Liver (tissue), 9 donors: ENCODE data around the gene CTXN2. TPM values are rescaled to one million over a fixed set of nuclear protein-coding genes. Genes with fewer than 3 reads are reported as not detected.

ENCODE experiments used
- DNase-seq: peaks from one replicate; pipeline ENCODE4 v3.0.0-alpha.2; 2017; ENCODE audit warnings: low spot score
- H3K27ac ChIP-seq, 2 donors: one replicate each; pipeline ENCODE4 v1.7.0; 2013; ENCODE audit warnings: inconsistent platforms in 2 of 2, low read length in 2 of 2, control low read depth in 1 of 2, low read depth in 1 of 2, mild to moderate bottlenecking in 1 of 2
- H3K27me3 ChIP-seq, 4 donors: one replicate each; pipeline versions ENCODE4 v1.6.1 to v1.7.0; 2013; ENCODE audit warnings: low read length in 3 of 4, inconsistent platforms in 1 of 4, mild to moderate bottlenecking in 1 of 4, moderate library complexity in 1 of 4; ENCODE audit not compliant: control insufficient read depth in 4 of 4, insufficient read depth in 4 of 4
- H3K36me3 ChIP-seq, 4 donors: one replicate each; pipeline versions ENCODE4 v1.6.1 to v1.7.0; 2013; ENCODE audit warnings: low read length in 3 of 4, mild to moderate bottlenecking in 3 of 4, low read depth in 1 of 4, moderate library complexity in 1 of 4; ENCODE audit not compliant: control insufficient read depth in 4 of 4, insufficient read depth in 3 of 4
- H3K4me1 ChIP-seq, 4 donors: one replicate each; pipeline versions ENCODE4 v1.6.1 to v1.7.0; 2013; ENCODE audit warnings: low read length in 3 of 4, mild to moderate bottlenecking in 3 of 4, moderate library complexity in 1 of 4; ENCODE audit not compliant: control insufficient read depth in 4 of 4, insufficient read depth in 4 of 4
- H3K4me3 ChIP-seq, 3 donors: one replicate each; pipeline versions ENCODE4 v1.6.1 to v1.7.0; 2013; ENCODE audit warnings: low read length in 3 of 3, control low read depth in 1 of 3, low read depth in 1 of 3, mild to moderate bottlenecking in 1 of 3
- H3K9ac ChIP-seq, 2 donors: one replicate each; pipeline ENCODE4 v1.7.0; 2013; ENCODE audit warnings: low read length in 2 of 2, mild to moderate bottlenecking in 2 of 2, moderate library complexity in 2 of 2, control low read depth in 1 of 2, low read depth in 1 of 2
- H3K9me3 ChIP-seq, 4 donors: one replicate each; pipeline versions ENCODE4 v1.6.1 to v1.7.0; 2013; ENCODE audit warnings: low read length in 3 of 4; ENCODE audit not compliant: control insufficient read depth in 4 of 4
- ATF3 ChIP-seq: IDR thresholded peaks from 2 replicates; pipeline ENCODE4 v1.6.1; 2016; ENCODE audit warnings: antibody characterized with exemption
- CTCF ChIP-seq: fragments of 150-350 bp; IDR thresholded peaks from 2 replicates; pipeline ENCODE4 v1.5.1; 2017; ENCODE audit warnings: improper control_type of control experiment, low read depth, low read length; ENCODE audit not compliant: missing input control
- EGR1 ChIP-seq, 2 donors: IDR thresholded peaks; 2 replicates each; pipeline ENCODE4 v1.6.1; 2016 to 2018; ENCODE audit warnings: antibody characterized with exemption in 2 of 2, low read depth in 2 of 2
- FOXA1 ChIP-seq: IDR thresholded peaks from 2 replicates; pipeline ENCODE4 v1.6.1; 2016; ENCODE audit warnings: antibody characterized with exemption
- FOXA2 ChIP-seq: IDR thresholded peaks from 2 replicates; pipeline ENCODE4 v1.6.1; 2016; ENCODE audit warnings: antibody characterized with exemption
- GABPA ChIP-seq, 2 donors: IDR thresholded peaks in 1 of 2; conservative IDR thresholded peaks in 1 of 2; 2 replicates each; pipeline ENCODE4 v1.6.1; 2016; ENCODE audit warnings: antibody characterized with exemption in 2 of 2, mild to moderate bottlenecking in 1 of 2, moderate library complexity in 1 of 2
- HNF4A ChIP-seq, 2 donors: conservative IDR thresholded peaks; 2 replicates each; pipeline ENCODE4 v1.6.1; 2016; ENCODE audit warnings: antibody characterized with exemption in 2 of 2, mild to moderate bottlenecking in 2 of 2
- HNF4G ChIP-seq: IDR thresholded peaks from 2 replicates; pipeline ENCODE4 v1.6.1; 2016; ENCODE audit warnings: antibody characterized with exemption
- JUND ChIP-seq, 2 donors: IDR thresholded peaks; 2 replicates each; pipeline ENCODE4 v1.6.1; 2016; ENCODE audit warnings: antibody characterized with exemption in 2 of 2
- MAX ChIP-seq: IDR thresholded peaks from 2 replicates; pipeline ENCODE4 v1.6.1; 2016; ENCODE audit warnings: antibody characterized with exemption
- NR2F2 ChIP-seq: IDR thresholded peaks from 2 replicates; pipeline ENCODE4 v1.6.1; 2016; ENCODE audit warnings: antibody characterized with exemption
- RAD21 ChIP-seq, 2 donors: IDR thresholded peaks; 2 replicates each; pipeline ENCODE4 v1.6.1; 2016; ENCODE audit warnings: antibody characterized with exemption in 2 of 2, mild to moderate bottlenecking in 2 of 2
- REST ChIP-seq: IDR thresholded peaks from 2 replicates; pipeline ENCODE4 v1.6.1; 2016; ENCODE audit warnings: antibody characterized with exemption, mild to moderate bottlenecking
- RXRA ChIP-seq, 2 donors: IDR thresholded peaks; 2 replicates each; pipeline ENCODE4 v1.6.1; 2017 to 2018; ENCODE audit warnings: antibody characterized with exemption in 2 of 2, mild to moderate bottlenecking in 1 of 2
- SP1 ChIP-seq: IDR thresholded peaks from 2 replicates; pipeline ENCODE4 v1.6.1; 2018; ENCODE audit warnings: antibody characterized with exemption, mild to moderate bottlenecking
- TAF1 ChIP-seq: conservative IDR thresholded peaks from 2 replicates; pipeline ENCODE4 v1.6.1; 2016; ENCODE audit warnings: antibody characterized with exemption, mild to moderate bottlenecking
- YY1 ChIP-seq: IDR thresholded peaks from 2 replicates; pipeline ENCODE4 v1.6.1; 2016; ENCODE audit warnings: antibody characterized with exemption, mild to moderate bottlenecking
- ZBTB33 ChIP-seq: IDR thresholded peaks from 2 replicates; pipeline ENCODE4 v1.6.1; 2016; ENCODE audit warnings: antibody characterized with exemption
- WGBS: extraction: QIAGEN DNeasy Blood & Tissue Kit; methylation state at CpG from one replicate; pipeline ENCODE4 v1.1.7; 2013; 5-methylcytosine and 5-hydroxymethylcytosine counted together
- polyA plus RNA-seq, 2 donors: library from polyadenylated mRNA; stranded (reverse) in 1 of 2; unstranded in 1 of 2; fragments of 200-250 nt in 1 of 2; fragments of >200 nt in 1 of 2; fragmentation: Nextera tagmentation in 1 of 2; extraction: Ambion mirVana in 1 of 2; gene quantifications; one replicate each; pipeline versions ENCODE4 v1.2.1 to v1.2.3, GENCODE V29; 2013 to 2015
- total RNA-seq, 2 donors: library from RNA; depleted of rRNA; stranded (reverse); fragments of >200 nt; gene quantifications; one replicate each; pipeline ENCODE4 v1.2.3, GENCODE V29; 2014
- donor health status: healthy.
- donor health status: healthy.
- donor health status: healthy.
- donor health status: healthy.
- donor health status: healthy.

The CTXN2 gene
- total and polyA plus RNA-seq, 4 donors = not detected

- DNase-seq = no peak
- Histone ChIP-seq H3K27ac (no peak overlapping the region), H3K9ac (no peak overlapping the region), H3K36me3 (no peaks in the 10 kb centered on the region), H3K4me3 (no peak overlapping the region), H3K4me1 (no peaks in the 10 kb centered on the region), H3K9me3 (no peaks in the 10 kb centered on the region), H3K27me3 (peaks cover 0 to 3% (median 0%) of the 10 kb centered on the region in 4 donors)
- TF ChIP-seq GABPA (IDR thresholded peaks at IDR 0.05 in 1 of 2, conservative IDR thresholded peaks at IDR 0.05 in 1 of 2) (no peak), FOXA2 (no peak), NR2F2 (no peak), HNF4G (no peak), FOXA1 (no peak), EGR1 (IDR thresholded peaks at IDR 0.05; ENCODE audit: low read depth in 2 of 2) (no peak), TAF1 (no peak), HNF4A (conservative IDR thresholded peaks at IDR 0.05) (no peak), SP1 (no peak), YY1 (no peak), CTCF (no peak), REST (no peak), RXRA (IDR thresholded peaks at IDR 0.05) (no peak), MAX (no peak), ATF3 (no peak), JUND (IDR thresholded peaks at IDR 0.05) (no peak), ZBTB33 (no peak), RAD21 (IDR thresholded peaks at IDR 0.05) (no peak)
- WGBS = 88% methylated on average over 4 of the region's 4 CpGs
These were observed 47.9 kb downstream of the CTXN2 start for GRCh38 chr15:48239334-48239733.
